GM12878 (cell line): ENCODE data around the gene SDCCAG8.

Experiments used
- BRCA1 ChIP-seq: IDR thresholded peaks from 2 replicates; pipeline ENCODE4 v1.6.1; 2011; ENCODE audit warnings: low read depth, low read length, improper control_type of control experiment
- CREB1 ChIP-seq: IDR thresholded peaks from 2 replicates; pipeline ENCODE4 v1.6.1; 2012; ENCODE audit warnings: low read depth, mild to moderate bottlenecking, inconsistent platforms
- EZH2 ChIP-seq: IDR thresholded peaks from 2 replicates; pipeline ENCODE4 v1.6.1; 2012; ENCODE audit warnings: low read depth, mild to moderate bottlenecking, control low read depth, inconsistent platforms, low read length, borderline replicate concordance; ENCODE audit not compliant: control insufficient read depth
- MYC ChIP-seq: IDR thresholded peaks from 2 replicates; pipeline ENCODE4 v1.6.1; 2011; ENCODE audit warnings: mild to moderate bottlenecking, low read length, moderate library complexity, inconsistent platforms; ENCODE audit not compliant: insufficient read depth, insufficient replicate concordance, insufficient read length, severe bottlenecking
- POLR2A ChIP-seq: IDR thresholded peaks from 2 replicates; pipeline ENCODE4 v1.6.1; 2011; ENCODE audit warnings: low read depth, mild to moderate bottlenecking, low read length
- POLR2AphosphoS5 ChIP-seq: IDR thresholded peaks from 2 replicates; pipeline ENCODE4 v1.6.1; 2011; ENCODE audit warnings: mild to moderate bottlenecking, low read length, inconsistent platforms
- RCOR1 ChIP-seq: conservative IDR thresholded peaks from 2 replicates; pipeline ENCODE4 v1.6.1; 2012; ENCODE audit warnings: low read depth, low read length, improper control_type of control experiment
- SIN3A ChIP-seq: IDR thresholded peaks from 2 replicates; pipeline ENCODE4 v1.6.1; 2012; ENCODE audit warnings: low read depth, low read length, improper control_type of control experiment
- SMC3 ChIP-seq: IDR thresholded peaks from 2 replicates; pipeline ENCODE4 v1.6.1; 2011; ENCODE audit warnings: low read length, improper control_type of control experiment, borderline replicate concordance
- SP1 ChIP-seq: IDR thresholded peaks from one replicate; pipeline ENCODE4 v1.6.1; 2011; ENCODE audit warnings: low read depth, low read length
- ZBTB40 ChIP-seq: fragments of 450-650 bp; IDR thresholded peaks from 2 replicates; pipeline ENCODE4 v1.6.1; 2016; ENCODE audit warnings: mild to moderate bottlenecking, moderate library complexity, borderline replicate concordance
- TF ChIP-seq, protein P1 (sequence below), 3 experiments: IDR thresholded peaks in 2 of 3; conservative IDR thresholded peaks in 1 of 3; 2 replicates each; pipeline ENCODE4 v1.5.1; 2011; ENCODE audit warnings: low read depth in 3 of 3, low read length in 3 of 3, mild to moderate bottlenecking in 3 of 3, control low read depth in 2 of 3, moderate library complexity in 2 of 3, inconsistent platforms in 1 of 3, mixed read lengths in 1 of 3; ENCODE audit not compliant: control insufficient read depth in 2 of 3, insufficient read depth in 1 of 3; ENCODE audit errors: extremely low read depth in 1 of 3
- TF ChIP-seq, protein P2 (sequence below): fragments of 450-650 bp; IDR thresholded peaks from 2 replicates; pipeline ENCODE4 v1.6.1; 2016; ENCODE audit warnings: mild to moderate bottlenecking

DNA sequence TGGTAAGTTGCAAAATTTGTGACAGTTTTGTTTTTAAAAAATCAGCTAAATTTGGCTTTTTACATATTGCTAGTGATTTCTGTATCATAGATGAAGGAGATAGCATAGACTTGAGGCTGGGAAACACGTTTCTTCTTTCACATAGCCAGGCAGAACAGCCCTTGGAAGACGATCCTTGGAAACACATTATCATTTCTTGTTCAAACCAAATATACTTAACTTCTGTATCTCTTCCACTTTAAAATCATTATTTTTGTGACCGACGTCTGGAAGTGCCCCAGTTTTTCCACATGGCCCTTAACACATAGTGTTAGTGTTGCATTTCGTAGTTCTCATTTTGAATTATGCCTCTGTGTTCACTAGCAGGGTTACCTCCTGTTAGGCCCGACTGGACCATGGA lies 193.5 kb downstream of the SDCCAG8 start:
- TF ChIP-seq POLR2A (no peak), POLR2AphosphoS5 (no peak), EZH2 (no peak), CREB1 (no peak), RCOR1 (no peak), SP1 (no peak), BRCA1 (no peak), ZBTB40 (no peak), SMC3 (no peak), MYC (no peak), SIN3A (no peak)
- TF ChIP-seq, protein P1, sequence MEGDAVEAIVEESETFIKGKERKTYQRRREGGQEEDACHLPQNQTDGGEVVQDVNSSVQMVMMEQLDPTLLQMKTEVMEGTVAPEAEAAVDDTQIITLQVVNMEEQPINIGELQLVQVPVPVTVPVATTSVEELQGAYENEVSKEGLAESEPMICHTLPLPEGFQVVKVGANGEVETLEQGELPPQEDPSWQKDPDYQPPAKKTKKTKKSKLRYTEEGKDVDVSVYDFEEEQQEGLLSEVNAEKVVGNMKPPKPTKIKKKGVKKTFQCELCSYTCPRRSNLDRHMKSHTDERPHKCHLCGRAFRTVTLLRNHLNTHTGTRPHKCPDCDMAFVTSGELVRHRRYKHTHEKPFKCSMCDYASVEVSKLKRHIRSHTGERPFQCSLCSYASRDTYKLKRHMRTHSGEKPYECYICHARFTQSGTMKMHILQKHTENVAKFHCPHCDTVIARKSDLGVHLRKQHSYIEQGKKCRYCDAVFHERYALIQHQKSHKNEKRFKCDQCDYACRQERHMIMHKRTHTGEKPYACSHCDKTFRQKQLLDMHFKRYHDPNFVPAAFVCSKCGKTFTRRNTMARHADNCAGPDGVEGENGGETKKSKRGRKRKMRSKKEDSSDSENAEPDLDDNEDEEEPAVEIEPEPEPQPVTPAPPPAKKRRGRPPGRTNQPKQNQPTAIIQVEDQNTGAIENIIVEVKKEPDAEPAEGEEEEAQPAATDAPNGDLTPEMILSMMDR (IDR thresholded peaks at IDR 0.05 in 2 of 3, conservative IDR thresholded peaks at IDR 0.05 in 1 of 3; ENCODE audit: control insufficient read depth in 2 of 3, extremely low read depth in 1 of 3, insufficient read depth in 1 of 3, low read depth in 3 of 3, low read length in 3 of 3): no peak
- TF ChIP-seq, protein P2, sequence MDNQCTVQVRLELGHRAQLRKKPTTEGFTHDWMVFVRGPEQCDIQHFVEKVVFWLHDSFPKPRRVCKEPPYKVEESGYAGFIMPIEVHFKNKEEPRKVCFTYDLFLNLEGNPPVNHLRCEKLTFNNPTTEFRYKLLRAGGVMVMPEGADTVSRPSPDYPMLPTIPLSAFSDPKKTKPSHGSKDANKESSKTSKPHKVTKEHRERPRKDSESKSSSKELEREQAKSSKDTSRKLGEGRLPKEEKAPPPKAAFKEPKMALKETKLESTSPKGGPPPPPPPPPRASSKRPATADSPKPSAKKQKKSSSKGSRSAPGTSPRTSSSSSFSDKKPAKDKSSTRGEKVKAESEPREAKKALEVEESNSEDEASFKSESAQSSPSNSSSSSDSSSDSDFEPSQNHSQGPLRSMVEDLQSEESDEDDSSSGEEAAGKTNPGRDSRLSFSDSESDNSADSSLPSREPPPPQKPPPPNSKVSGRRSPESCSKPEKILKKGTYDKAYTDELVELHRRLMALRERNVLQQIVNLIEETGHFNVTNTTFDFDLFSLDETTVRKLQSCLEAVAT: no peak
